NT2/D1 (cell line): ENCODE results near the gene ASB18.

ENCODE experiments used
- SUZ12 ChIP-seq: IDR thresholded peaks from 2 replicates; pipeline ENCODE4 v1.6.1; 2011; ENCODE audit not compliant: insufficient read length, insufficient read depth; ENCODE audit errors: extremely low read depth
- YY1 ChIP-seq: IDR thresholded peaks from 2 replicates; pipeline ENCODE4 v1.6.1; 2011; ENCODE audit not compliant: insufficient read length, insufficient read depth

- TF ChIP-seq YY1 (no peak), SUZ12 (no peak)
Observed at GRCh38 chr2:236217926-236218325, 46.3 kb downstream of the ASB18 start.
